GM03348 (cell line): ENCODE data around the gene ADAMTSL1.

Experiments
- DNase-seq: peaks from one replicate; pipeline ENCODE4 v3.0.0; 2012; ENCODE audit warnings: low spot score

ADAMTSL1 gene

DNA sequence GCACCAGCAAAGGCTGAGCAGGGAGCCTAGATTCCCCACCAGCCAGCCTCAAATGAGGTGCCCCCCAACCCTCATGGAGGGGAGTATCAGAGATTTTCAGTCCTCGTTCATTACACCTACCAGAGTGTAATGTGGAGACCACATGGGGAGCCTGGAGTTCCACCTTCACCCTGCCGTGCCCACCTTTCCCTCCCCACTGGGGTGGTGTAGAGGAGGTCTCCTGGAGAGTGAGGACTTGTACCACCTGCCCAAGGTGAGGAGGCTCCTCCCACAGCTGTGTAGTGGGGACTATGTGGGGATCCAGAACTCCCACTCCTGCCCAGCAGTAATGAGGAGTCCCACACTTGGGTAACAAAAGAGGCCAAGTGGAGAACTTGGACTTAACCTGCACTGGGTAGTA lies 337.2 kb downstream of the ADAMTSL1 start:
- no peak for DNase-seq

DNA sequence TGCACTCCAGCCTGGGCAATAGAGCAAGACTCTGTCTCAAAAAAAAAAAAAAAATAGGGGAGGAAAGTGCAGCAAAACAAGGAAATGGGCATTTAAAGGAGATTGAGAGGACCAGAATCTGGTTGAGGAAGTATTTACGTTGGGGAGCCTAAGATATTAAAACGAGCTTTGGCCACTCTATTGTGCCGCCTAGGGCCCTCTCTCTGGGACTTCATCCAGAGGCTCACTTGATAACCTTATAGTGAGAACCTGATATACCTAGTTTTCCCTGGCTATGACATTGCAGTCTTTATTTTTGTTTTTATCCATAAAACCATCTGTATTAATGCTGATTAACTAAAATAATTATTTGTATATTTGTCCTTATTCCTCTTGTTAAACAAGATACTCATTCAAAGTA lies 345.5 kb downstream of the ADAMTSL1 start:
- no peak for DNase-seq

DNA sequence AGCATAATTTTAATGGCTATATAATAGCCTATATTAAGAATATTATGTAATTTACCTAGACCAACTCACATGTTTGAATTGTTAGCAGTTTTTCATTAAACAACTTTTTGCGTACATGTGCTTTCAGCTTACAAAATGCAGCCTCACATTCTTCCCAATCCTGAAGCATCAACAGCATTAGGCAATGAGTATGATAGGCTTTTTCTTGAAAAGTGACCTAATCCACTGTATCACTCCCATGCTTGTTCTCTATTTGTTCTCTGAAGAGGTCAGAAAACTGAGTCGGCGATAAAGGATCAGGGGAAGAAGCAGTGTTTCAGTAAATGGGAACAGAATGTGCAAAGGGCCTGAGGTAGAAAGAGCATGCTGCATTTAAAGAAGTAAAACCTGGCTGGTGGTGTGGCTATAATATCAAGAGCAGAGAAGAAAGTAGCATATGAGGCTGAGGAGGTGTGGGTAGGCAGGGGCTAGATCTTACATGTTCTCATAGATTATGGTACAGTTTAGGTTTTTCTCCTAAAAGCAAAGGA lies 346.7 kb downstream of the ADAMTSL1 start:
- no peak for DNase-seq

DNA sequence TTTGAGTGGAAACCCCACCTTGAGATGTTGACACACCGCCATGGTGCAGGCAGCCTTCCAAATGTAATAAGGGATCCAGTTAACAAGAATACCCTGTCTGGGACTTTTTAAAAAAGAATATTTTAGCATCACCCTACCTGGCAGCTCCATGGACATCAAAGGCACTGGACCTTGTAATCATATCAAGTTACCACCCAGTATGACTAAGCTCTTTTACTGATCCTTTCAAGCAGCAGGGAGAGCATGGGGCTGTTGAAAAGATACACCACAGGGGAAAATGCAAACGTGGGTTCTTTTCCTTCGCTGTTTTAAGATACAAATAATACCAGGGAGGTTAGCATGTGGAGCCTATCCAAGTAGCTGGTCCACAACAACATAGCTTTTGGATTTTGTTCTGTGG lies 347.8 kb downstream of the ADAMTSL1 start:
- no peak for DNase-seq

DNA sequence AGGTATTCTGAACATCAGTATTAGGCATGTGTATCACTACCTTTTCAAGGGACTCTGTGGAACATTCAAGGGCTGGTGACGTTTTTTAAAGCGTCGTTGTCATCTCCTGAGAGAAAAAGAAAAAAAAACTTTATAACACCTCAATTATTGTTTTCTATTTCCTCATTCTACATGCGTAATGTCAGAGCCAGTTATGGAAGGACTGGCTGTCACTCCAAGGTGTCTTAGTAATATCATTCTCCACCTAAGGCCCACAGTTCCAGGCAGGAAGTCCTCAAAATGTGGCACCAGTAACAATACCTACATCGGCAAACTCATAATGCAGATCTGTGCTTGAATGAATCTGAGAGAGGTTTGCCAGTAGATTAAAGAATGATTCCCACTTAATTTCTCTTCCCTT lies 348.9 kb downstream of the ADAMTSL1 start:
- DNase-seq: no peak

DNA sequence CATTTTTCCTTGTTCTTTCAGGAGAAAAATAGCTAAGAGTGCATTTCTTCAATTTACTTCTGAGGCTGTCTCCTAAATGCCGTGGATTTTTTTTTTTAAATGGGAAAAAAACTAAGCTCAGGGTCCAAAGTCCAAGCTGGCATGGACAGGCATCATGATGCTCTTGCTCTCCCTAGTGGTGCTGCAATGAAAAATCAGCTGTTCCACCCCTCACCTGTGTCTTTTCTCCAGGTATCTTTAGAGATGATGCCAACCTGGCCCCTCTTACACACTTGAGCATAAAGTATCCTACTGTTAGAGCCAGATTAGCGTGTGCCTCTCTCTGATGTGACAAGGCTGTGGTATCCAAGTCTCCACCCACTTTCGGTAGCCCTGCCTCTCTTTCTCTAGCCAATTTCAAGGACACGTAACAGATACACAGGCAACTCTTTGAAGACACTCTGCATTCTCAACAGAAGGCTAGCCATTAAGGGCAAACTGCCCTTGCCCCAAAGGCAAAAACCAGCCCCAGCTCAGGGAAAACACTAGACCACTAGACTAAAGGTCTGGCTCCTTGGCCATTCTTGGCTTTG lies 350.2 kb downstream of the ADAMTSL1 start:
- no peak for DNase-seq

DNA sequence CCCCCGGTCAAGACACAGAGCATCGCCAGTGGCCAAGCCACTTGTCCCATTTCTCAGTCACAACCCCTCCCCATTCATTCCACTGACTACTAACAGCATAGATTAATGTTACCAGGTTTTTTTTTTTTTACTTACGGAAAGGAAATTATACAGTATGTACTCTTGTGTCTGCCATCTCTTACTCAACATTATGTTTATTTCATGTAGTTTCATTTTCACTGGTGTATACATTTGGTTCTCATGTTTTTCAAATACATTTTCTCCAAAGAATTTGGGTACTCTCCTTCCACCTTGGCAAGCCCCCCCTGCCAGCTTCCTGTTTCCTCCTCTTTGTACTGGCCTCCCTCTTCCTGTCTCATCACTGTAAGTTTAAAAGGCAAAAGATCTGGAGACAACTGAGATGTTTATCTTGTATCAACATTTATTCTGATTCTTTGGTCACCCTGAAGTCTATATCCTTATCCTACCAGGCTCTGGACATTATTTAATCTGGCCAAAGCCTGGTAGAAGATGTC lies 351.8 kb downstream of the ADAMTSL1 start:
- no peak for DNase-seq

DNA sequence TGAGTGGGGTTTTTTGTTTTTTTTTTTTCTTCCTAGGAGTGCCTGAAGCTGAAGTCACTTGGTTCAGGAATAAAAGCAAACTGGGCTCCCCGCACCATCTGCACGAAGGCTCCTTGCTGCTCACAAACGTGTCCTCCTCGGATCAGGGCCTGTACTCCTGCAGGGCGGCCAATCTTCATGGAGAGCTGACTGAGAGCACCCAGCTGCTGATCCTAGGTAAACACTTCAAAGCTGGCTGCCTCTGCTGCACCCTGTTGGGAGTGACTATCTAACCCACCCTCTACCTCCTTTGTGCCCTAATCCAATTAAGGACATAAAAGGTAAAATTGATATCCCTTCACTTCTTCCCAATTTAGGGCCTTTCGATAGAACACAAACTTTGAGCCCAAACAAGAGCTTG lies 352.3 kb downstream of the ADAMTSL1 start:
- DNase-seq: no peak

DNA sequence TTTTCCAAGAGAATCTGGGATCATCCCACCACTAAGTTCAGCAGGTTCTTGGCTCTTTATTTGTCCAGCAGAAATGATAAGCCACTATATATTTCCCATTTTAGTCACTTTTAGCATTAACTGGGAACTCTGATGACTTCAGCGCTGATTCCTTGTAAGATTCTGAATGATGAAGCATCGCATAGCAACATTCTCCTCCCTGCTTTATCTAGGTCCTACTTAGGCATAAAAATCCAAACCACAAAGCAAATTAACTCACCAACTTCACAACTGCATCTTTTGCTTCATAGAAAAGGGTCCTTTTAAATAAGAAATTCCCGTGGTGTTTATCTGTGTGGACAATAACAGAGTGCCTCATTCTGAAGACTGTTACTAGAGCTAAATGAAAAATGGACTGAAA lies 355.1 kb downstream of the ADAMTSL1 start:
- DNase-seq: no peak

DNA sequence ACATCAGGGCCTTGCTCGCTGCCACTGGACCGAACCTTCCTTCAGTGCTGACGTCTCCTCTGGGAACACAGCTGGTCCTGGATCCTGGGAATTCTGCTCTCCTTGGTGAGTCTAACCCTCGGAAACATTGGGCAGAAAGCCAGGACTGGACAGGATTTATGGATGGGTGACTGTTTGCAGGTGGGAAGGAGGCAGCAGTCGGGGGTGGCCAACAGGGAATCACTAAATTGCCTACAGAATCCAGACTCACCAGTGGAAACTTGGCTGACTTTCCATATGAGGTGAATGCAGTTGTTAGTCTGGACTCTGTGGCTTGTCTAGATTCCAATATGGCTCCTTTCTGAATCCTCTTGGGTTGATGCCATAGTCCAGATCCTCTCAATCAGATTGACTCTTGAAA lies 355.9 kb downstream of the ADAMTSL1 start:
- peak; percentile 14 for DNase-seq

DNA sequence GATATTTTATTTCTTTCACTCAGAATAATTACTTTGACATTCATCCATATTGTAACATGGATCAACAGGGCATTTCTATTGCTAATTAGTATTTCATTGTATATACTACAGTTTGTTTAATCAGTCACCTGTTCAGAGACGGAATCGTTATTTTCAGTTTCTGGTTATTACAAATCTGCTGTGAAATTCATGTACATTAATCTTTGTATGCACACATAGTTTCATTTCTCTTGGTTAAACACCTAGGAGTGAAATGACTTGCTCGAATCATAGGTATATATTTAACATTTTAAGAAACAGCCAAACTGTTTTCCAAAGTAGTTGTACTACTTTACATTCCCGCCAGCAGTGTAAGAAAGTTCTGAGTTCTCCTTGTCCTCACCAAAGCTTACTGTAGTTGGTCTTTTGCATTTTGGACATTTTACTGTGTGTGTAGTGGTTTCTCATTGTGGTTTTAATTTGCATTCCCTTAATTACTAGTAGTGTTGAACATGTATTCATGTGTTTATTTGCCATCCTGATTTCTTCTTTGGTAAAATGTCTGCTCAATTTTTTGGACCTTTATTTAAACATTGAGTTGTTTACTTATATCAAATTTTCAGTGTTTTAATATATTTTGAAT lies 360.9 kb downstream of the ADAMTSL1 start:
- DNase-seq: no peak

DNA sequence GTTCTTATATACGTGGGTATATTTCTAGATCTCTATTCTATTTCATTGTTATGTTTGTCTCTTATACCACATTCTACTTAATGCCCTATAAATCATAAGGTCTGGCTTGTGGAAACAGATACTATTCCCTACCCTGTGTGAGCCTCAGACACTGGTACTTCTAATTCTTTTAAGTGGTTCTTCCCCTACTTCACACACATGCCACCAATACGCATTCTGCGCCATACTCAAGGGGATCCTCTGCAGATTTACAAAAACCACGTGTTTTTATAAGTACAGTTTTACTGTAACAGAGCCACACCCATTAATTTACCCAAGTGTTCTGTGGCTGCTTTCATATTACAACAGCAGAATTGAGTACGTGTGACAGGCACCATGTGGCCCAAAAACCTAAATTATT lies 363.4 kb downstream of the ADAMTSL1 start:
- DNase-seq: no peak

DNA sequence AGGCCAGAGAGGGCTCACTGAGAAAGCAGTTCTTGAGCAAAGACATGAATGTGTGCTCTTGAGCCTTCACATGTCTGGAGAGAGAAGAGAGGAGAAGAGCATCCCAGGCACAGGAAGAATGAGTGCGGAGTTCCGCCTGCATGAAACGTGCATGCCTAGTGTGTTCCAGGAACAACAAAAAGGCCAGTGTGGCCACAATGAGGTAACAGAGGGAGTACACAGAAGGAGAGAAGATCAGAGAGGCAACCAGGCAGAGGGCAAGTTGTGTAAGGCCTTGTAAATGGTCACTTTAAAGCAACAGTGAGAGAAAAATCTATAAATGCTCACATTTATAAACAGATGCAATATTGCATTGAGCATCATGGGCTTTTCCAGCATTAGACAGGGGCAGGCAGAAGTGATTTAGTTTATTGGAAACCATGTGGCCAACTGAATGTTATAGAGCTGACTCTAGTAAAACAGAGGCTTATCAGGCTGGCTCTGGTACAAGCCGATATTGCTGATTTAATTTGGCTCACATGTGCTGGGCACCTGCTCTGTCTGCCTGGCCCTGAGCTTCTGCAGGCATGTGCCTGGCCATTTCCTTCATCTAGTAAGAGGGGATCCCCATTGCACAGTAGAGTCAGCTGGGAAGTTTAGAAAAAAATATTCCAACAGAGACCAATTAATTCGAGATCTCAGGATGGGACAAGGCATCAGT lies 373.8 kb downstream of the ADAMTSL1 start:
- no peak for DNase-seq

DNA sequence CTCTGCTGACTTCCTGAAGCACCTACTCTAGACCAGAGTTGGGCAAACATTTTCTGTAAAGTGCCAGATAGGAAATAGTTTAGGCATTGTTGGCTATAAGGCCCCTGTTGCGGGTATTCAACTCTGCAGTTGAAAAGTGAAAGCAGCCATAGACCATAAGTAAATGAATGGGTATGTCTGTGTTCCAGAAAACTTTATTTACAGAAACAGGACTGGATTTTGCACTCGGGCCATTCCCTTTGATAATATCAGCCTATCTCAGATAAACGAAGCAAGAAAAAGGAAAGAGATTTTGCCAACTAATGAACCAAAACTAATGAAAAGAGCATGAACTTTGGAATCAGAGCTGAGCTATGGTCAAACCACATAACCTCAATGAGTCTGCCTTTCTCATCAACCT lies 374.7 kb downstream of the ADAMTSL1 start:
- DNase-seq: no peak

DNA sequence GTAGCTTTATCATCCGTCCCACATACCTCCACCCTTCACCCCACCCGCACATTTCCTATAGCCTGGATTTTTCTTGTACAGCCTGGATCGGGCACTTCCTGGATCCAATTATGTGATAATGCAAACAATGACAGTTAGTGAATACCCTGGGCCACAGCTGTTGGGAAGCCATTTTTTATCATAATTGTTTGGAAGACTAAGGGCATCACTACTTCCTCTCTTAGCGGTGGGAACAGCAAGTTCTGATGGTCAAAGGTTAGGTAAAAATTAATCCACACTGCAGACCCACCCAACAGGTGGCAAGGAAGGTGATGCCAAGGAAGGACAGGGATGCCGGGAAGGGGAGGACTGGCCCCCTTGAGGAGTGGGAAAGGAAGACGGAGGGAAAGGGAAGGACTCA lies 375.3 kb downstream of the ADAMTSL1 start:
- no peak for DNase-seq

DNA sequence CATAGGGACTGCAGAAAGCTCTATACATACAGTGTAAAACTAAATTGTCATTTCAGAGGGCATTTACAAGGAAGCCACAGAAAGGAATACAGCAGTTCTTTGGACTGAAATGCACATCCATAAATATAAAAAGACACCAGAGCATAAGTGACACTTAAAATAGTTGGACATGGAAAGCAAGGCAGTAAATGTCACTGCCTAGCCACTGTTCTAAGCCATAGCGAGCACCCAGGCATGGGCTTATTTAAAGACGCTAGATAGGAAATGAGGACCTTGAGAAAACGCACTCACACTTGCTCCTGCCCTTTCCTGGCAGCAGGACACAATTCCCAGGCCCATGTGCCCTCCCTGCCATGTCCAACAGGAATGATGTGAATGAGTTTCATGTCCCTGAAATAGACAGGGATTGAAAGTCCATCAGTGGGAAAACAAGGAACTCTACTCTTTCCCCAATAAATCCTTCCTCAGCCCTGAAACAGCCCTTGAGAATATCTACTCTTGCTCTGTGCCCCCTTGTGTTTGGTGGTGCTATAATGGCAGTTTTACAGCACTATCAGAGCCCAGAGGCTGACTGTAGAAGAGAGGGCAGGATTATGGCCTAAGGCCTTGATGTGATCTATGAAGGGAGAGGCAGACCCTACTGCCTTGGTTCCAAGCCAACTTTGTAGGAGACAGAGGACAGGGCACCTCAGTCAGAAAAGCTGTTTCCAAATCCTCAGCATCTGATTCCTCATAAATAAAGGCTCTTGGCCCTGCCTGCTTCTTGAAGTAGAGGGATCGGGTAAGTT lies 376.1 kb downstream of the ADAMTSL1 start:
- DNase-seq: no peak

DNA sequence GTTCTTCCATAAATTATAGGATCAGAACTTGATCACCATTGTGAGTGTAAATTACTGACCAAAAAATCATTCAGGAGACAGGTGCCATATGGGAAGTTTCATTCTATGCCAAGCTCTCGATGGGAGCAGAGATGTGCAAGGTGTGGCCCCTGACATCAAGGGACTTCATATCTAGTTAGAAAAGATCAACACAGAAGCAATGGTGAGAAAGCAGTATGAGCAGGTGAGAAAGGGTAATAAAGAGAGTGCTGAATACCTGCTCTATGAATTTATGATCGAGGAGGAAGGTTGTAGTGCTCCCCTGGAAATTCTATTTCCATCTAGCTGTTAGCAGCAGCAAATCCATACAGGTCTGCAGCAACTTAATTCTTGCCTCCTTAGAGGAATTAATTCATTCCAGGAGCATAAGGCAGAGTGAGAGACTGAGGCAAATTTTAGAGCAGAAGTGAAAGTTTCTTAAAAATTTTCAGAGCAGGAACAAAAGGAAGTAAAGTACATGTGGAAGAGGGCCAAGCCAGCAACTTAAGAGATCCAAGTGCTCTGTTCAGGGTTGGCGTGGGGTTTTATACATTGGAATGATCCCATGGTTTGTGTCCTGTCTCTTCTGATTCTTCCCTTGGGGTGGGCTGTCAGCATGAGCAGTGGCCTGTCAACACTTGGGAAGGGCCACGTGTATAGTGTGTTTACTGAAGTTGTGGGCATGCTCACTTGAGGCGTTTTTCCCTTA lies 377.3 kb downstream of the ADAMTSL1 start:
- no peak for DNase-seq

DNA sequence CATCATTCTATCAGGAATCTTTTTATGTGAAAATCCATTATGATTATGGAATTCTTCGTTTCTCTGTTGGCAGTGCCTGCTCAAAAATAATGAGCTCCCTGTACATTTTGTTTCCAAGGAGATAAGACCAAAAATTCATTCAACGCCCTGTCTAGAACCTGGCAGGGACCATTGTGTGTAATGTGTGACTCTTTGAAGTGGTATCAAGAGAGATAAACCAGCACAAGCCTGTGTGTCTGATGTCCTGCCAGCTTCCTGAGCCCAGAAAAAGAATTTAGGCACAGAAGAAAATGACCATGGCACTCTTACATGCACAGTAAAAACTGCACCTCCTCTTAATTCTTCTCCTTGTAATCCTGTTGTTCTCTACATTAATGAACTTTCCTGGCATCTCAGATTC lies 381.7 kb downstream of the ADAMTSL1 start:
- DNase-seq: no peak

DNA sequence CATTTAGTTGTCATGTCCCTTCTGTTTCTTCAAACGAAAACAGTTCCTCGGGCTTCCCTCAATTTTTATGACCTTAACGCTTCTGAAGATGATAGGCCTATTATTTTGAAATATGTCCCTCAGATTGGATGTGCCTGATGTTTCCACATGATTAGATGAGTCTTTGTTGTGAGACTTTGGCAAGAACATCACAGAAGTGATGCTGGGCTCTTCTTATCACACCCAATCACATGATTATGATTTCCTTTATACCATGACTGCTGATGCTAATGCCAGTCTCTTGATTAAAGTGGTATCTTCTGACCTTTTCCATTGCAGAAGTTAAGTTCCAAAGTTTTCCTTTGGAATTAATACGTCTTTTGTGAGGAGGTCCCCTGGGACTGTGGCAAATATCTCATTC lies 383.4 kb downstream of the ADAMTSL1 start:
- DNase-seq: no peak

DNA sequence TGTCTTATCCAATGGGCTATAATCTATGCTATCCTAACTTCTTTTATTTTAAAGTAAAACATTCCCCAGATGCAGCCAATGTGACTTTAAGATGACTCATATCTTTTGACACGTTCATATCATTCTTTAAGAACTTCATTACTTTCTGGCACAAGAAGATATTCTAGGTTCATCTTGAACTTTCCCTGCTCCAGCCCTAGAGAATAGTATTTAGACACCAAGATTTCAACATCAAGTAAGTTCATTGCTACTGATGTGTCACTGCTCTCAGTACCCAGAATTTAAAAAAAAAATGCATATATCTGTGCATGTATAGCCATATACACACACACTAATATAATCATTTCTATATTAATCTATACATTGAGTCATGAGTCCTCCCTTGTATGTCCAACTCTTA lies 383.8 kb downstream of the ADAMTSL1 start:
- DNase-seq: peak; percentile 51

DNA sequence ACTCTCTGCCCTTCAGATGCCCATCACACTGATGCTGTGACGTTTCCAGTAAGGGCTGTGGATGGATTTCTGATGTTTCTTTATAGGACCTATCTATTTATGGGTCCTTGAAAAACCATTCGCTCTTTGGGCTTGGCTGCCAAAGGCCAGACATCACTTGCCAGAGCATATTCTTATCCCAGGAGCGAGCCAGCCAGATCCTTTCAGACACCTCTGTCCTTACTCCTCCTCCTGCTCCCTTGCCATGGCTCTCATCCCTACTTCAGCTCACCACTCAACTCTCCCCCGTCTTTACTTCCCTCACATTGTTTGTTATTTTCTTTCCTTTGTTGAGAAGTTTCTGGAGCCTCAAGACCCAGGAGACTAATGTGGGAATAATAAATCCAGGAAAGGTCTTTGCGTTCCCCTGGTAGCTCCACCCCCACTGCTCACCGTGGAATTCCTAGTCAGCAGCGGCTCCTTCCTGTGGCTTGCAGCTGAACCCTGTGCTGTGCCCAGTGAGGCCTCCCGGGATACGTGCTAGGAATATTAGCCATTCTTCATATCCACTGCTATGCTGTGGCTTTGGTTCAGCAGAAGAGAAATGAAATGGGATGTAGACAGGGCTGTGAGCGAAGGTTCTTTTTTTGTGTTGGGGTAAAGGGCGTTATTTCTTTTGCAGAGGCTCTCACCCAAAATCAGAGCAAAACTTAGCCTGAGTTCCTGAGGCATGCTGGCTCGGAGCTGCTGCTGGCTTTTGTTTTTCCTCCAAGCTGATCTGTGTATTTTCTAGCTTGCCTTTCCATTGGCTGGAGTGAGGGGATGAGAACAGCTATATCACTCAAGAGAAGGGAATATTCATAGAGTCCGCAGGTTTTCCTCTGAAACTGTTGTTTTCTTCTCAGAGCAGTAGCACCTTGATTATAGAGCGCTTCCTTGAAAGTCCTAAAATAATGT lies 387.9 kb downstream of the ADAMTSL1 start:
- DNase-seq: peak; percentile 81
